Stimulated activated CD4-positive, alpha-beta T cell treated with anti-CD3 and anti-CD28 coated beads, Interleukin-12 subunit alpha, Interleukin-12 subunit beta, amount 100 ng/mL, for 24 hours (primary cell): Measurements from ENCODE around the gene CDH23.

ENCODE experiments used
- DNase-seq, 2 experiments: peaks; one replicate each; pipeline ENCODE4 v3.0.0-alpha.2; 2020; ENCODE audit warnings: low read depth in 2 of 2

CDH23 gene

DNA sequence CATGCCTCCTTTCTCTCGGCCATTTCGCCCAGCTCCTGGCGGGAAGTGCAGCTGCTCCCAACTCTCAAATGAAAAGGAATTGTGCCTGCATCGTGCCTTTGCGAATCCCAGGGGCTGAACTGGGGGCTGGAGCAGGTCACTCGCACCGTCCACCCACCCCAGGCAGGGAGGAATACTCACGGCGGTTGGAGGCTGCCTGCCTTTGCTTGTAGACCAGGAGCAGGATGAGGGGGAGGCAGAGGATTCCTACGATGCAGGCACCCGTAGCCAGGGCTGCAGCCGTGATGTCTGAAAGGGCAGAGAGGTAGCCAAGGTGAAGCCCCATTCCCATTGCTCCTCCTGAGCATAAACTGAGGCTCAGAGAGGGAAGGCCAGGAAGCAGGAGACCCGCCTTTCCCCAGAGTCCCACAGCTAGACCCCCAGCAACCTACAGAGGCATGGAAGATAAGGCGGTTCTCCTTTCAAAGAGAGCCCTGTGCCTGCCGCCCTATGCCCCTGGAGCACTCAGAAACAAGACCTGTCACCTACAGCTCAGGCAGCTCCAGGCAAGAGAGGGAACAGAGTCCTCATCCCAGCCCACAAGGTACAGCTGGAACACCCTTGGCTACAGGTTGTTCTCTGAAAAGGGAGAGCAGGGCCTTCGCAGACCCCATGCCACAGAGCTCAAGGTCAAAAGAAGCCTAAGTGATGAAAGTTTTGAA, 358.6 kb downstream of the CDH23 start:
- no peak for DNase-seq

- DNase-seq, result no peak
These were observed 359.8 kb downstream of the CDH23 start for GRCh38 chr10:71756311-71757191.

- no peak for DNase-seq
These were observed 360.7 kb downstream of the CDH23 start for GRCh38 chr10:71757399-71757922.

DNA sequence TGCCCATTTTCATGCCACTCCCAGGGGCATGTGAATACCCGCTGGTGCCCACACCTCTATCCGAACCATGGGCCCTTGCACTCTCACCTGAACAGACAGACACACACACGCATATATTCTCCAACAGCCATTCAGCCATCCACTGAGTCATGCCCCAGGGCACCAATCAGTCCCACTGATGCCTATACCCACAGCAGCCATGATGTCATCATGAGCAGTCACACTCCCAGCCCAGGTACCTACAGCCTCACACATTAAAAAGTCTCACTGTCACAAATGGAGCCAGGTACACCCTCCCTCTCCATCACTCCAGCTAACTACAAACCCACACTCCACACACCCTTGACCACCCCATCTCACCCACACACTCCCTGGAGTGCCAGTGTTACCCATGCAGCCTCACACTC, 364.4 kb downstream of the CDH23 start:
- DNase-seq, result peak in 1 of 2 experiments; percentile 35

DNA sequence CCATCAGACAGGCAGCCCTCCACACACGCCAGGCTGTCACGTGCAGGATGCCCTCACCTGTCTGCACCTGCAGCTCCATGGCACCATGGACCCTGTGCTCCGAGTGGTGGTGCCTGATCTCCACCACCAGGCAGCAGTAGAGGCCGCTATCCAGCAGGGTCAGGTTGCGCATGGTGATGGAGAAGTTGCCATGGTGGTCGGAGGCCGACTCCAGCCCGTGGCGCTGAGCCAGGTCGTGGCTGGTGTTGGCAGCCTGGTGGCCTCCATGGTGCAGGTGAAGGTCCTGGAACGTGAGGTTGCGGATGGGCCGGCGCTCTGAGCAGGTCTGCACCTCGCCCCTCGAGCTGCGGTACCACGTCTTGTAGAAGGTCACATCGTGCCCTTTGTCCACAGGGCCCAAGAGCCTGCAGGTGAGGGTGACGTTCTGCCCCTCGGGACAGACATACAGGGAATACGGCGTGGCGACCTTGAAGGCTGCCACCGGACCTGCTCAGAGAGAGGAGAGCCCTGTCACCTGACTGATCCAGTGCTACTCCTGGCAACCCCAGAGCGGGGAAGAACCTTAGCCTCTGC, 364.9 kb downstream of the CDH23 start:
- no peak for DNase-seq

DNA sequence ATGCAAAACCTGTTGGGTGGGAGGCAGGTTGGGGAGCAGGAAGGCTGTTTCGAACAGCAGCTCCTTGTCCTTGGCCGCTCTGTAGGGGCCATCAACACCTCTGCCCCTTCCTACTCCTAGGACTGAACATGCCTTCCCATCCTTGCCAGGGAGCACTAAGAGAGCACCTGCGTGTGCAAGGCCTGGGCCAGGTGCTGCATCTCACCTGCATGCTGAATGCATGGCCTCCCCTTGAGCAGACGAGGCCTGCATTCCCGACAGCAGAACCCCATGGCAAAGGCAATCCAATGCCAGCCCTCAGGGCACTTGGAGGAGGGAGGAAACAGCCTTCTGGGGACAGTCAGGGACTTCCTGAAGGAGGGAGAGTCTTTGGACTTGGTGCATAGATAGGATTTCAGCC, 365.6 kb downstream of the CDH23 start:
- DNase-seq, result no peak

DNA sequence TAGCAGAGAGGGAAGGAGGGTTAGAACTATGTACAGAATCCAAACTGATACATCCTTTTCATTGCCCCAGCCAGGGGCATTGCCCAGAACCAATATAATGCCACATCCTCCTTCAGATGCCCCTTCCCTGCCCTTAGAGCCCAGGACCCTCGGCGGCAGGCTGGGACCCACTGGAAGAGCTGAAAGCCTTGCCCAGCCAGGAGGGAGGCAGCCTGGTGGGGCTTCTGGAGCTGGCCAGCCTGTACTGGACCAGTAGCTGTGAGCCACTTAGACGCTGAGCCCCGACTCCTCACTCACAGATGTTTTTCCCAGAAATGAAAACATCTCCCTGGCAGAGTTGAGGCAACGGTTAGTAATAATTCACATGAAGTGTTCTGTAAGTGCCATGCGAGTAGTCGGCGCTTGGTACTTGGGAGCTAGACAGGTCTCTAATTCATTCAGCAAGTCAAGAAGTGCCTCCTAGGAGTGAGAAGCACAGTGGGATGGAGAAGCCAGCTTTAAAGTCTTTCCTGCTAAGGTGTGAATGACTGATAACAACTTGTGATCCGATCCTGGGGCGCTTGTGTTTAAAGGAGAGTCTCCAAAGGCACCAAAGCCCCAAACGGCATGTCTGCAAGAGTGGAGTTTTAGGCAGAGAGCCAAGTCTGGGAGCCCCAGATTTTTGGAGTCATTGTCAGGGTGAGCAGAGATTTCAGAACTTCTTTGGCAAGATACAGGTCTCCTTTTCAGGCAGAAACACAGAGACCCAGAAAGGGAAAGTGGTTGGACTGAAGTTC, 366.8 kb downstream of the CDH23 start:
- no peak for DNase-seq

- no peak for DNase-seq
These were observed 368.6 kb downstream of the CDH23 start for GRCh38 chr10:71765176-71765904.

- no peak for DNase-seq
These were observed 369.4 kb downstream of the CDH23 start for GRCh38 chr10:71765906-71766716.

- DNase-seq, result no peak
These were observed 370.1 kb downstream of the CDH23 start for GRCh38 chr10:71766717-71767419.

DNA sequence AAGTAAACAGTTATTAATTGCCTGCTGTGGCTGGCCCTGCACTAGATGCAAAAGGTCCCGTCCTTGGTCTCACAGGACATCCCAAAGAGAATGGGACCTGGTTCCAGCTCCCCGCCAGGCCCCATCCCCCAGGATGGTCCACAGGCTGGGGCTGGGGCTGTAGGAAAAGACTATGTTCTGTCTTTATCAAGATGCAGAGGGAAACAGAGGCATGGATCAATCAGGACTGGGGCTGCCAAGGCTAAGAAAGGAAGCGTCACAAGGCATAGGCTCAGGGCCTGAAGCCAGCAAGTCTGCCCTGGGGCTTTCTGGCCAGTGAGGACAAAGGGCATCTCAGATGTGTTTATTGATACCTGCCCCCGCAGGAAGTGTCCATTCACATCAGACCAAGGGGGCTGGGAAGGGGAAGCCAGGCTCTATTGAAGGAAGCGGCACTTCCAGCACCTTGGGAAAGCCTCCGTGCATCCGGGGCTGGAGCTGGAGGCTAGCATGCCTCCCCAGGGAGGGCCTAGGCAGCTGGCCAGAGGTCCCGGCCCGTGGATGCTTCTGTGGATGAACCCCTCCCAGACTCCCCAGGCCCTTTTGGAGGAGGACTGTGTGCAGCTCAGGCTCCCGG, 370.8 kb downstream of the CDH23 start:
- DNase-seq, result no peak

- DNase-seq, result no peak
These were observed 372.6 kb downstream of the CDH23 start for GRCh38 chr10:71769279-71769823.

- DNase-seq, result no peak
These were observed 373.5 kb downstream of the CDH23 start for GRCh38 chr10:71770255-71770654.

GRCh38 chr10:71770789-71771188, 374.1 kb downstream of the CDH23 start:
- DNase-seq, result no peak

DNA sequence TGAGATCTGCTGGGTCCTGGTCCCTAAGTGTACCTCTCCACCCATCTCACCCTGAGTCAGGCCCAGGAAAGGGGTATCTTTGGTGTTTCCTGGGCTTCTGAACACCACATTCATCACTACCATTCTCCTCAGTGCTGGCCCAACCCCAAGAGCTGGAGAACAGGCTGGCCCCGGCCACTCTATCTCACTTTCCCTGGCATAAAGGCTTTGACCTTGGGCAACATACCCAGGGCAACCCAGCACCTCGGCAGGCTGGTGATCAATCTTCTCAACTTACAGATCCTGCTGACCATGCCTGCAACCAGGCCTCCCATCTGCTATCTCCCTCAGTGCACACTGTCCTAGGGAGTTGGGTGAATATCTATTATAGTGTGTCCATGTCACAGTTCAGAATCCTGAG, 374.5 kb downstream of the CDH23 start:
- DNase-seq, result no peak

- peak in 1 of 2 experiments; percentile 53 for DNase-seq
These were observed 375.3 kb downstream of the CDH23 start for GRCh38 chr10:71771821-71772617.

DNA sequence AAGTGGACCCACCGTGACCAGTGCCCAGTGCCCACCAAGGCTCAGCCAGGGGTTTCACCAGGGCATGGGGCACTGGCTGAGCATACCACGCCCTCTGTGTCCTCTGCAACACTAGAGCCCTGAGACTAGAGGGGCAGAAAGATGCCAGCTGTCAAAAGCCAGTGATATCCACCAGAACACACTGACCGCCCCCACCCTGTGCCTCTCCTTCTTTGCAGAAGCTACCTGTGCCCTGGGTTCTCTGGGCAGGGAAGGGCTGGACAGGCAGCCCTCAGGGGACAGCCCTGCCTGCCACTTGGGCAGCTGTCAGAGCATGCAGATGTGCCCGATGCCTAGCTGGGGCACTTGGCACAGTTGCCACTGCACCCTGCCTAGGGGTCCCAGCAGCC, 376.1 kb downstream of the CDH23 start:
- no peak for DNase-seq
